NCI-H345 treated with DMSO at 0.1 percent for 48 hours (cell line): Measurements from ENCODE around the gene LZTR1.

ENCODE experiments used
- DNase-seq: peaks from one replicate; lab custom pipeline; 2025; ENCODE audit not compliant: unreplicated experiment; lab: John Stamatoyannopoulos, UW

LZTR1 gene

GRCh38 chr22:20979940-20980453, 2.1 kb upstream of the LZTR1 start:
- no peak for DNase-seq

- DNase-seq = no peak
Observed at GRCh38 chr22:20980523-20980922, 1.6 kb upstream of the LZTR1 start.

- no peak for DNase-seq
Observed at GRCh38 chr22:20980938-20981722, 967 bp upstream of the LZTR1 start.

- no peak for DNase-seq
Observed at GRCh38 chr22:20982563-20982882, 426 bp downstream of the LZTR1 start.

- no peak for DNase-seq
Observed at GRCh38 chr22:20983081-20983771, 1.1 kb downstream of the LZTR1 start.

GRCh38 chr22:20985720-20986119, 3.6 kb downstream of the LZTR1 start:
- no peak for DNase-seq

DNA sequence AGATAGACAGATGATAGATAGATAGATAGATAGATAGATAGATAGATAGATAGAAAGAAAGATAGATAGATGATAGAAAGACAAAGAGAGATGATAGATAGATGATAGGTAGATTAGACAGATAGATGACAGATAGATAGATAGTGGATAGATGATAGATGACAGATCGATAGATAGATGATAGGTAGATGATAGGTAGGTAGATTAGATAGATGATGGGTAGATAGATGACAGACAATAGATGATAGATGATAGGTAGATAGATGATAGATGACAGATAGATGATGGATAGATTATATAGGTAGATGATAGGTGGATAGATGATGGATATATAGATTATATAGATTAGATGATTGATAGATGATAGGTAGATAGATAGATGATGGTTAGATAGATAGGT, 4.3 kb downstream of the LZTR1 start:
- DNase-seq = no peak

DNA sequence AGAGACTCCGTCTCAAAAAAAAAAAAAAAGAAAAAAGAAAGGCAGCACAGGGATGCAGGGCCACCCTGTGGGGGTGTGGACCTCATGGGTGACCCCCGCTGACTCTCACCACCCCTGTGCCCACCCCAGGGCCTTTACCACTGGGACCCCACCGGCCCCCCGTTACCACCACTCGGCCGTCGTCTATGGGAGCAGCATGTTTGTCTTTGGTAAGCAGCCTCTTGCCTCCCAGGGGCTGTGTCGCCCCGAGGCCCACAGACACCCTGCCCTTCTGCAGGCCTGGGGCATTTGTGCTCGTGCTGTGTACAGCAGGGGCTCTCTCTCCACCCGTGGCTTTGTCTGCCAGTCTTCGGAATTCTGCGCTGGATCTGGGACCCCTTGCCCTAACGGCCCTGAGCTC, 5.3 kb downstream of the LZTR1 start:
- no peak for DNase-seq

GRCh38 chr22:20988573-20989322, 6.7 kb downstream of the LZTR1 start:
- no peak for DNase-seq

DNA sequence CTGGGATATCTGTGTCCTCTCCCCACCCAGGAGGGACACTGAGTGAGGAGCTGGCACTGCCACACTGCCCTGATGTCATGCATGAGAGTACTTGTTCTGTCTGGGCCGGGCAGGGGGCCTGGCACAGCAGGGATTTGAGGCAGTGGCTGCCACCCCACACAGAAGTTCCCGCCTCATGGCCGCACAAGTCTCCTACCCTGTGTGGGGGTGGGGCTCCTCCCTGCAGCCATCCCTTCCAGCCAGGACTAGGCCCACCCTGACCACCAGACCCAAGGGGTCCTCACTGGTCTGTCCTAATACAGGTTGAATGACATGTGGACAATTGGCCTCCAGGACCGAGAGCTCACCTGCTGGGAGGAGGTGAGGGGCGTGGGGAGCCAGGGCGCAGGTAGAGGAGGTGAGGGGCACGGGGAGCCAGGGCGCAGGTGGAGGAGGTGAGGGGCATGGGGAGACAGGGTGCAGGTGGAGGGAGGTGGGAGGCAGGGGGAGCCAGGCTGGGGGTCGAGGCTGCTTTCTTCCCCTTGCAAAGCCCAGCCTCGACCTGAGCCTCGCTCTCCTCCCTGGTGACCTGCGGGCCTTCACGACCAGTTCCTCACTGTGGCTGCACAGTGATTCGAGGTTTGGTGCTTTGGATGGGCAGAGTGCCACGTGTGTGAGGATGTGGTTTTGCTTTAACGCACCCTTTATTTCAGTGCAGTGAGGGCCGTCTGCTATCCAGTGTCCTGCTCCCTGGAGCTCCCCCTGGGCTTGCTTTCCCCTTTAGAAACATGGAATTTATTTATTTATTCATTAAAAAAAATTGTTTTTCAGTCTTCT, 7.4 kb downstream of the LZTR1 start:
- no peak for DNase-seq

DNA sequence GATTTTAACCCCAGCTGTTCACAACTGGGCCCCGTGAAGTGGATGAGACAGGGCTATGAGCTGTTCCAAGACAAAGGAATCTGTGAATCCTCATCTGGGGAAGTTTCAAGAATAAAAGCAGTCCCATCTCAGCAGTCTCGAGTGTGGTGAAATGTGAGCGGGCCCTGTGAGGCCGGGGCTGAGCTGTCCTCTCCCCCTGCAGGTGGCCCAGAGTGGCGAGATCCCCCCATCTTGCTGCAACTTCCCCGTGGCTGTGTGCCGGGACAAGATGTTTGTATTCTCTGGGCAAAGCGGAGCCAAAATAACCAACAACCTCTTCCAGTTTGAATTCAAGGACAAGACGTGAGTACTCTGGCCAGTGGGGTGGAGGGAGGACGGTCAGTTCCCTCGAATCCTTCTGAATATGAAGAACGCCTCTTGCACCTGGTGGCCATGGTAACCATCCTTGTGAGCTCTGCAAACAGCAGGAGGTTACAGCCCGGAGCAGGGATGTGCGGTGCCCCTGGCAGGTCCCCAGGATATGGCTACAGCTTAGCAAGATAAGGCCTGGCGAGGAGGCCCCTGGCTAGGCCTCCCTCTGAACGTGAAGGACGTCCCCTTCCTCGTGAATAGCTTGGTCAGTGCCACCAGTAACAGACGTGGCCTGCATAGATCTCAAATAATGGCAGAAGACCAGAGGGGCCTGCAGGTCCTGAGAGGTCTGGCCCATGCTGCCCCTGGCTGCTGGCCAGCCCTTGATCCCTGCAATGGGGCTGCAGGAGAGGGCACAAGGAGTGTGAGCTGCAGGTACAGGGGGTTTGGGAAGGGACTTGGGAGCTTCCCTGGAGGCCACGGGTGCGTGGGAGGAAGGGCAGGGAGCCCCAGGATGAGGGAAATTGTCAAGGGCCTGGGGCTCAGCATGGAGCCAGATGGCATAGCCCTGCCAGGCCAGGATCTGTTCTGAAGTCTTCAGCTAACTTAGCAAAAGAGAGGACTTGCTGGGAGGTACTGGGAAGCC, 8.4 kb downstream of the LZTR1 start:
- no peak for DNase-seq

GRCh38 chr22:20991252-20992055, 9.4 kb downstream of the LZTR1 start:
- DNase-seq = no peak

DNA sequence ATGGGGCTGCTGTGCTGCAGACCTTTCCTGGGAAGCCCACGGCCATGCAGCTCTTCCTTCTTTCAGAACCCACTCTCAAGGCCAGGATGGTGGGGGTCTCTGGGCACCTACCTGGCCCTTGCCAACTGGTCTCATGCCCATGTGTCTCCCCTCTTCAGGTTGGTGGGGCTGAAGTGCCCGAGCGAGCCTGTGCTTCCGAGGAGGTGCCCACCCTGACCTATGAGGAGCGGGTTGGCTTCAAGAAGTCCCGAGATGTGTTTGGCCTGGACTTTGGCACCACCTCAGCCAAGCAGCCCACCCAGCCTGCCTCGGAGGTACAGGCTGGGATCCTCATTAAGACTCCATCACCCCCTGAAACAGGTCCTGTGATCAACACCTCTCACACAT, 10.0 kb downstream of the LZTR1 start:
- DNase-seq = no peak

GRCh38 chr22:20992456-20993303, 10.6 kb downstream of the LZTR1 start:
- DNase-seq = no peak

- DNase-seq = no peak
Observed at GRCh38 chr22:20993304-20994127, 11.4 kb downstream of the LZTR1 start.

GRCh38 chr22:20994128-20994901, 12.2 kb downstream of the LZTR1 start:
- no peak for DNase-seq

DNA sequence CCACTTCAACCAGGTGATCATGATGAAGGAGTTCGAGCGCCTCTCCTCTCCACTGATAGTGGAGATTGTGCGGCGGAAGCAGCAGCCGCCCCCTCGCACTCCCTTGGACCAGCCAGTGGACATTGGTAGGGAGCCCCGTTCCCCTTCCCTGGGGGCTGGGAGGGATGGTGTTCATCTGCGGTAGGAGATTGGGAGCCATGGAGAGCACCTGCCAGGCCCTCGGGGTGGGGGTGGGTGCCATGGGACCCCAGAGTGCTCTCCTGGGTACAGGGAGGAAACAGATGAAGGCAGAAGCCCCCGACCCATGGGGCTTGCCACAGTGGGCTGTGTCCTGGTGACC, 12.8 kb downstream of the LZTR1 start:
- no peak for DNase-seq
